Nephron (organoid): ENCODE results near the gene BRME1.
A peak's percentile ranks its signal among the peaks of the same experiment; 100 is the strongest.

ENCODE experiments used
- H3K27ac Mint-ChIP-seq, 3 experiments: 2 replicates each; pipeline ENCODE4 v1.8.0; 2020; ENCODE audit warnings: mixed read lengths in 3 of 3, mild to moderate bottlenecking in 2 of 3, moderate library complexity in 1 of 3
- H3K27me3 Mint-ChIP-seq: 2 replicates; pipeline ENCODE4 v1.8.0; 2021; ENCODE audit warnings: low read depth, mild to moderate bottlenecking, moderate library complexity, mixed read lengths
- H3K36me3 Mint-ChIP-seq: 2 replicates; pipeline ENCODE4 v1.8.0; 2020; ENCODE audit warnings: low read depth, mixed read lengths
- H3K4me1 Mint-ChIP-seq: 2 replicates; pipeline ENCODE4 v1.8.0; 2020; ENCODE audit warnings: mixed read lengths
- H3K4me3 Mint-ChIP-seq, 3 experiments: 2 replicates each; pipeline ENCODE4 v1.8.0; 2020; ENCODE audit warnings: mild to moderate bottlenecking in 3 of 3, mixed read lengths in 3 of 3, moderate library complexity in 2 of 3
- H3K9me3 Mint-ChIP-seq: 2 replicates; pipeline ENCODE4 v1.8.0; 2020; ENCODE audit warnings: mixed read lengths
- TF ChIP-seq, protein P1 (sequence below), 3 experiments: fragments of 200-600 bp; sonication (generic); IDR thresholded peaks; one replicate each; pipeline ENCODE4 v1.5.0; 2021; ENCODE audit warnings: antibody characterized with exemption in 3 of 3; ENCODE audit not compliant: unreplicated experiment in 3 of 3

The BRME1 gene

GRCh38 chr19:13935765-13936510, 30.0 kb upstream of the BRME1 start:
- peak overlapping the region in 1 of 3 experiments; percentile 11 for H3K4me3 Mint-ChIP-seq
- H3K9me3 Mint-ChIP-seq: no peaks in the 10 kb centered on the region
- peaks cover 13% of the 10 kb centered on the region for H3K27me3 Mint-ChIP-seq
- H3K36me3 Mint-ChIP-seq: no peaks in the 10 kb centered on the region
- H3K4me1 Mint-ChIP-seq: peaks cover 5% of the 10 kb centered on the region
- H3K27ac Mint-ChIP-seq: no peak overlapping the region
- TF ChIP-seq, protein P1, sequence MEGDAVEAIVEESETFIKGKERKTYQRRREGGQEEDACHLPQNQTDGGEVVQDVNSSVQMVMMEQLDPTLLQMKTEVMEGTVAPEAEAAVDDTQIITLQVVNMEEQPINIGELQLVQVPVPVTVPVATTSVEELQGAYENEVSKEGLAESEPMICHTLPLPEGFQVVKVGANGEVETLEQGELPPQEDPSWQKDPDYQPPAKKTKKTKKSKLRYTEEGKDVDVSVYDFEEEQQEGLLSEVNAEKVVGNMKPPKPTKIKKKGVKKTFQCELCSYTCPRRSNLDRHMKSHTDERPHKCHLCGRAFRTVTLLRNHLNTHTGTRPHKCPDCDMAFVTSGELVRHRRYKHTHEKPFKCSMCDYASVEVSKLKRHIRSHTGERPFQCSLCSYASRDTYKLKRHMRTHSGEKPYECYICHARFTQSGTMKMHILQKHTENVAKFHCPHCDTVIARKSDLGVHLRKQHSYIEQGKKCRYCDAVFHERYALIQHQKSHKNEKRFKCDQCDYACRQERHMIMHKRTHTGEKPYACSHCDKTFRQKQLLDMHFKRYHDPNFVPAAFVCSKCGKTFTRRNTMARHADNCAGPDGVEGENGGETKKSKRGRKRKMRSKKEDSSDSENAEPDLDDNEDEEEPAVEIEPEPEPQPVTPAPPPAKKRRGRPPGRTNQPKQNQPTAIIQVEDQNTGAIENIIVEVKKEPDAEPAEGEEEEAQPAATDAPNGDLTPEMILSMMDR (IDR thresholded peaks at IDR 0.05; ENCODE audit: unreplicated experiment in 3 of 3): no peak

DNA sequence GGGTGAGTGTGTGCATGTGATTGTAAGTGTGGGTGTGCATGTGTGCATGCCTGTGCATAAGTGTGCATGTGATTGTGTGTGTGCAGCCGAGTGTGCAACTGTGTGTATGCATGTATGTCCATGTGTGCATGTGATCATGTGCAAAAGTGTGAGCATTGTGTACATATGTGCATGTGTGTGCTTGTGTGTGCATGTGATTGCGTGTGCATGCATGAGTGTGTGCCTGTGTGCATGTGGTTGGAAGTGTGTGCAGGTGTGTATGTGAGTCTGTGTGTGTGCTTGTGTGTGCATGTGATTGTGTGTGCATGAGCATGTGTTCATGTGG, 28.8 kb upstream of the BRME1 start:
- H3K4me1 Mint-ChIP-seq: peaks cover 5% of the 10 kb centered on the region
- peaks cover 9% of the 10 kb centered on the region for H3K27me3 Mint-ChIP-seq
- H3K36me3 Mint-ChIP-seq: no peaks in the 10 kb centered on the region
- TF ChIP-seq, protein P1 (IDR thresholded peaks at IDR 0.05; ENCODE audit: unreplicated experiment in 3 of 3): no peak
- H3K4me3 Mint-ChIP-seq: peak overlapping the region in 1 of 3 experiments; percentile 16
- H3K27ac Mint-ChIP-seq: peak overlapping the region in 1 of 3 experiments; percentile 46
- H3K9me3 Mint-ChIP-seq: no peaks in the 10 kb centered on the region

DNA sequence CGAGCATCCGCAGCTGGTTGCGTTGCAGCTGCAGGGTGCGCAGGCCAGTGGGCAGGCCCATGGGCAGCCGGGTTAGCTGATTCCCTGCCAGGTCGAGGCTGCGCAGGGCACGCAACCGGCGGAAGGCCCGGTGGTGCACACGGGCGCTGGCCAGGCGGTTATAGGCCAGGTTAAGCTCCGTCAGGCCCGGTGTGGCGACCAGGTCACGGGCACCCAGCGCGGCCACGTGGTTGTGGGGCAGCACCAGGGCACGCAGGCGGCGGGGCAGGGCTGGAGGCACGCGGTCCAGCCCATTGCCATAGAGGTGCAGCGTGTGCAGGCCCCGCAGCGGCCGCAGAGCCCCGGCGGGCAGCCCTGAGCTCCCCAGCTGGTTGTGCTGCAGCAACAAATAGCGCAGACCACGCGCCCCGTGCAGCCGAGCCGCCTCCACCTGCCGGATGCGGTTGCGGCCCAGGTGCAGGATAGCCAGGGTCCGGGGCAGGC, 27.0 kb upstream of the BRME1 start:
- Mint-ChIP-seq H3K27ac (no peak overlapping the region), H3K27me3 (peaks cover 5% of the 10 kb centered on the region), H3K9me3 (no peaks in the 10 kb centered on the region), H3K36me3 (peaks cover 6% of the 10 kb centered on the region), H3K4me1 (peaks cover 5% of the 10 kb centered on the region), H3K4me3 (no peak overlapping the region)
- TF ChIP-seq, protein P1 (IDR thresholded peaks at IDR 0.05; ENCODE audit: unreplicated experiment in 3 of 3): no peak

DNA sequence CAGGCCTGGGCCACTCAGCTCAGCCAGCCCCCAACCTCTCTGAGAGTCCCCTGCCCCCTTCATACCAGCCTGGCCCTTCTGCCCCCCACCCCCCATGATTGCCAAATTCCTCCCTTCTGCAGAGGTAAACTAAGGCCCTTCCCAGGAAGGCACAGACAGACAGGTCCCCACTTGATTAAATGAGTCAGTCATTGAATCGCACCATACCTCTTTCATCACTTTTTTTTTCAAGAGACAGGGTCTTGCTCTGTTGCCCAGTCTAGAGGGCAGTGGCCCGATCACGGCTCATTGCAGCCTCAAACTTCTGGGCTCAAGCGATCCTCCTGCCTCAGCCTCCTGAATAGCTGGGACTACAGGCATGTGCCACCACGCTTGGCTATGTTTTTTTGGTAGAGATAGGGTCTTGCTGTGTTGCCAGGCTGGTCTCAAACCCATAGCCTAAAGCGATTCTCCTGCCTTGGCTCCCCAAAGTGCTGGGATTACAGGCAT, 26.3 kb upstream of the BRME1 start:
- H3K36me3 Mint-ChIP-seq: peaks cover 8% of the 10 kb centered on the region
- no peaks in the 10 kb centered on the region for H3K9me3 Mint-ChIP-seq
- TF ChIP-seq, protein P1 (IDR thresholded peaks at IDR 0.05; ENCODE audit: unreplicated experiment in 3 of 3): no peak
- no peak overlapping the region for H3K4me3 Mint-ChIP-seq
- peaks cover 5% of the 10 kb centered on the region for H3K4me1 Mint-ChIP-seq
- H3K27ac Mint-ChIP-seq: no peak overlapping the region
- peaks cover under 1% of the 10 kb centered on the region for H3K27me3 Mint-ChIP-seq

DNA sequence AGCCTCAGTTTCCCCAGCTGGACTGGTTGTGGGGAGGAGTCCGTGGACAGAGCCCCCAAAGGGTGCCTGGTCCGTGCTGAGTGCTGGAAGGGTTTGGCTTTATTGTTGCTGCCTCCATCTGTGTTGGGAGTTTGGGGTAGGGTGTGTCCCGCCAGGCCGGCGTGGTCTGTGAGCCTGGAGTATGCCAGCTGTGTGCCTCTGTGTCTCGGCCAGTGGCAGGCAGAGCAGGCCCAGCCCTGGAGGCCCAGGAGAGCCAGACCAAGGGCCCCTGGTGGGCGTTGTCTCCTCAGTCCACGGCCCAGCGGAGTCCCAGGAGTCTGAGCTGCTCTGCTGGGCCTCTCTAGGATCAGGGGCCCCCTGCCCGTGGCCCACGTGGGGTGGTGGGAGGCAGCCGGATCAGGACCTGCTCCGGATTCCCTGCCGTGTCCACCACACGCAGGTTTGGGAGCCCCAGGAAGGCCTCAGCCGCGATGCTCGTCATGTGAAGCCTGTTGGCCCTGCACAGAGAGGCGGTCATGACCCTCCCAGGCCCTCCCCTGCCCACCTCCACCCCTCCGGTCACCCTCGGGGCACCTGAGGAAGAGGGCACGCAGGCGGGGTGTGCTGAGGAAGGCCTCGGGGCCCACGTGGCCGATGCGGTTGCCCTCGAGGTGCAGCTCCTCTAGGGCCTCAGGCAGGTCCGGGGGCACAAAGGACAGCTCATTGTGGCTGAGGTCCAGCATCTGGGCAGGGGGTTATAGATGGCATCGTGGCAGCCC, 25.7 kb upstream of the BRME1 start:
- H3K36me3 Mint-ChIP-seq: peaks cover 14% of the 10 kb centered on the region
- no peaks in the 10 kb centered on the region for H3K9me3 Mint-ChIP-seq
- H3K4me3 Mint-ChIP-seq: no peak overlapping the region
- H3K27ac Mint-ChIP-seq: no peak overlapping the region
- no peaks in the 10 kb centered on the region for H3K27me3 Mint-ChIP-seq
- TF ChIP-seq, protein P1 (IDR thresholded peaks at IDR 0.05; ENCODE audit: unreplicated experiment in 3 of 3): no peak
- H3K4me1 Mint-ChIP-seq: peaks cover 5% of the 10 kb centered on the region
